ENCODE results near the gene NCAM2.

NCAM2 gene

DNA sequence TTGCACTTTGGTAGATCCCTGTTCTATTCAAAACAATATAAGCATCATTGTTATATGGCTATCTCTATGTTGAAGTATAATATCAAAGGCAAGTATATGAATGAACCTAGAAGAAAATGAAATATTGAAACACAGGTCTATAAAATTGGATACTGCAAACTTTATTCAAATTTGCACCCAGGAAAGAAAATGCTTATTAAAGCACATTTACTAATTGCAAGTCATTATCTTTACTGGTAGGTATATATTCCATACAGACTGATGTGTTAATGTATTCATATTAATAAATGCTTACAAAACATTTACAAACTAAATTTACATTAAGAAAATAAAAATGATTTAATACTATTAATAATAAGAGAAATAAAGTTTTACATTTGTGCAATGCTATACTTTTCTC is 469.8 kb downstream of the NCAM2 start:
- DNase-seq: no peak

DNA sequence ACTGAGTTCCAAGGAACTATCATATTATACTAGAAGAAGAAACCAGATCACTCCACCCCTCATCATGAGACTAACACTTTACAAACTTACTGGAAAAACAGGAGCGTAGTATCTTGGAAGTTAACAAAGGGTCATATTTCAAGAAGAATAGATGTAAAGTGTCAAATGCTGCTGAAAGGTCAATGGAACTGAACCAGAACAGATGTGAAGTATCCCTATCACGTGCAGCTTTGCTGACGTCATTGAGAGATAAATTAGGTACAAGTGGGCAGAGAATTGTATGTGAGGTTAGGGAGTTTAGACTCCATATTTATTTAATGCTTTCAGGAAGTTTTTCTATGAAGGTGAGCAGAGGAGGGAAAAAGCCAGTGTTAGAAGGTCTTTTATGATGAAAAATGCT is 483.0 kb downstream of the NCAM2 start:
- no peak for DNase-seq

DNA sequence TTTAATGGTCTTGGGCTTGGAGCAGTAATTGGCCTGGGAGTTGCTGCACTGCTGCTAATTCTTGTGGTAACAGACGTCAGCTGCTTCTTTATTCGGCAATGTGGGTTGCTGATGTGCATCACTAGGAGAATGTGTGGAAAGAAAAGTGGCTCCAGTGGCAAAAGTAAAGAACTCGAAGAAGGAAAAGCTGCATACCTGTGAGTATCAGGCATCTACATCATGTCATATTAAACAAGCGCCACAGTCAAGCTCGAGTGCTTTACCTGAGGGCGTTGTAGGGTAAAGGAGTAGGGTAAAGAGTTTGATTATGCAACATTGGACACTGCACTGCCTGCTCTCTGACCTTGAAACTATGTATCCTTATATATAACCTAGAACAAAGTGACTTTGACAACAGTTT is 510.6 kb downstream of the NCAM2 start:
- DNase-seq: no peak

DNA sequence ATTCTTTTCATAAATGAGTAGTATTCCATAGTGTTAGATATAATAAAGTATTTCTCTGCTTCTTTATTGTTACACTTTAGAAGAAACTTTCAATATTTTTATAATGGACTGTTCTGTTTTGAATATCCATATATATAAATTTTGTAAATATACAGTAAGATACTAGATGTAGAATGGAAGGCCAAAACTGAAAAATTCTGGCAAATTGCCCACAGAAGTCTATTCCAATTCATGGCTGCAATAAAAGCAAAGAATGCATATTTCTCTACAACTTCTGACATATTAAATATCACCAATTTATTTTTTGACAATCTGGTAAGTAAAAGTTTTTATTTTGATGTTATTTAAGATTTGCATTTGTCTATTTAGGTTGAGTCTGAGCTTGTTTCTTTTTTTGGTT is 532.5 kb downstream of the NCAM2 start:
- no peak for DNase-seq

DNA sequence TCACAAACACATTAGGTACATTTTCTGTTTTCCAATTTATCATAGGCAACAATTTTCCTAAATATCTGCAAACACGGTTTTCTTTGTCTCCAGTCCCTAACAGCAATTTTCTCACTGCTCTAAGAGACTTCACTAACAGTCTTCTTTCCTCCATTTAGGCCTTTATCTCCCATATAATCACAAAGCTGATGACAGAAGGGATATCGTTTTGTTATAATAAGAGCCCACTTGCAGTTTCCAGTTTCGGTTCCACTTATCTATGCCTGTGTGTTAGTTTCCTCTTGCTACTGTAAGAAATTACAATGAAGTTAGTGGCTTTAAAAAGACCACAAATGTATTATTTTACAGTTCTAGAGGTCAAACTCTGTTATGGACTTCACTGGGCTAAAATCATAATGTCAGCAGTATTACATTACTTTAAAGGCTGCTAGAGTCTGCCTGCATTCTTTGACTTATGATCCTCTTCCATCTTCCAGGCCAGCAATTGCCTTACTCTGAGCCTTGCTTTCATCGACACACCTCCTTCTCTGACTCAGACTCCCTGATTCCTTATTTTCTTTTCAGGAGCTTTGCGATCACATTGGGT is 549.3 kb downstream of the NCAM2 start:
- no peak for DNase-seq

DNA sequence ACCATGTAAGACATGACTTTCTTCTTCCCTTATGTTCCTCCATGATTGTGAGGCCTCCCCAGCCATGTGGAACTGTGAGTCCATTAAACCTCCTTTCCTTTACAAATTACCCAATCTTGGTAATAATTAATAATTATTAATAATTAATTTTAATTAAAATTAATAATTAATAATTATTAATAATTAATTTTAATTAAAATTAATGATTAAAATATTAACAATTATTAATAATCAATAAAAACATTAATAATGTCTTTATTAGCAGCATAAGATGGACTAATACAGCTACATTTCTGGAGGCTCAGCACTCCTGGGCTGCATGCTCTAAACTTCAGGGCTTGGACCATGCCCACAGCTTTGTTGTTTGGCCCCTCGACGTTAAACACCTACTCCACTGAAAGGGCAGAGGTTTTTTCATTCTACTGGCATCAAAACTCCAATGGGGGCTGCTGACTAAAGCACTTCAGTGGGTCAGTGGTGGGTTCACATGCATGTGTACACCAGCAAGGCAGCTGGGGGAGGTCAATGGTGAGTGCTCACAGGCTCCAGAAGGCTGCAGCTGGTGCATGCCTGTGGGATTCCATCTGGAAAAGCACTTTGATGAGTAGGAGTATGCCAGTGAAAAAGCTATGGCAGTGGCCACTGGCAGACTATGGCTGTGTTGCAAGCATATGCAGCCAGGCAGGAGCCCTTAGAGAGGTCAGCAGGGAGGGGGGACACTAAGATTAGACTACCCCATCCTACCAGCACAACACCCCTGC is 561.3 kb downstream of the NCAM2 start:
- DNase-seq: no peak
